Activated CD8-positive, alpha-beta memory T cell treated with anti-CD3 and anti-CD28 coated beads, Interleukin-2, amount 50 U/mL, for 1 hour (primary cell): ENCODE results near the gene LRRC1.

Experiments
- DNase-seq: peaks from one replicate; pipeline ENCODE4 v3.0.0-alpha.2; 2020; ENCODE audit errors: extremely low read depth

The LRRC1 gene

GRCh38 chr6:53888931-53889330, 94.1 kb downstream of the LRRC1 start:
- no peak for DNase-seq

GRCh38 chr6:53889365-53889764, 94.6 kb downstream of the LRRC1 start:
- no peak for DNase-seq

- no peak for DNase-seq
These were observed 97.9 kb downstream of the LRRC1 start for GRCh38 chr6:53892707-53893106.

GRCh38 chr6:53894091-53894490, 99.3 kb downstream of the LRRC1 start:
- no peak for DNase-seq

GRCh38 chr6:53896196-53896595, 101.4 kb downstream of the LRRC1 start:
- no peak for DNase-seq

- DNase-seq = no peak
These were observed 103.4 kb downstream of the LRRC1 start for GRCh38 chr6:53898026-53898795.

- DNase-seq = no peak
These were observed 104.7 kb downstream of the LRRC1 start for GRCh38 chr6:53899512-53899911.

GRCh38 chr6:53903357-53903756, 108.6 kb downstream of the LRRC1 start:
- DNase-seq = no peak

- no peak for DNase-seq
These were observed 111.3 kb downstream of the LRRC1 start for GRCh38 chr6:53906103-53906502.

- DNase-seq = no peak
These were observed 112.0 kb downstream of the LRRC1 start for GRCh38 chr6:53906842-53907241.

- DNase-seq = no peak
These were observed 116.0 kb downstream of the LRRC1 start for GRCh38 chr6:53910834-53911233.

- no peak for DNase-seq
These were observed 117.9 kb downstream of the LRRC1 start for GRCh38 chr6:53912661-53913060.

GRCh38 chr6:53913286-53913685, 118.5 kb downstream of the LRRC1 start:
- DNase-seq = no peak

GRCh38 chr6:53915026-53915691, 120.4 kb downstream of the LRRC1 start:
- DNase-seq = no peak

GRCh38 chr6:53916804-53917463, 122.1 kb downstream of the LRRC1 start:
- DNase-seq = no peak

- no peak for DNase-seq
These were observed 122.6 kb downstream of the LRRC1 start for GRCh38 chr6:53917464-53917842.

- DNase-seq = no peak
These were observed 124.2 kb downstream of the LRRC1 start for GRCh38 chr6:53918854-53919510.

GRCh38 chr6:53919881-53920360, 125.1 kb downstream of the LRRC1 start:
- DNase-seq = no peak

- DNase-seq = no peak
These were observed 126.1 kb downstream of the LRRC1 start for GRCh38 chr6:53920881-53921280.

- DNase-seq = no peak
These were observed 126.8 kb downstream of the LRRC1 start for GRCh38 chr6:53921639-53922038.

- DNase-seq = no peak
These were observed 127.8 kb downstream of the LRRC1 start for GRCh38 chr6:53922539-53922981.

GRCh38 chr6:53924277-53924676, 129.5 kb downstream of the LRRC1 start:
- no peak for DNase-seq
